Measurements from ENCODE around the gene ABI2.
"Not testable (repeated sequence)": the region's sequence is repeated elsewhere in the genome, so short reads cannot be mapped to it uniquely, and the experiment has no call there.

ABI2 gene

GRCh38 chr2:203359450-203359849 lies 31.3 kb downstream of the ABI2 start:
- no peak for DNase-seq

- DNase-seq: no peak
Measured at GRCh38 chr2:203360833-203361430, 32.7 kb downstream of the ABI2 start.

- DNase-seq: no peak
Measured at GRCh38 chr2:203361495-203361894, 33.3 kb downstream of the ABI2 start.

- no peak for DNase-seq
Measured at GRCh38 chr2:203361922-203362321, 33.7 kb downstream of the ABI2 start.

- DNase-seq: no peak
Measured at GRCh38 chr2:203366639-203367466, 38.7 kb downstream of the ABI2 start.

GRCh38 chr2:203372706-203373105 lies 44.5 kb downstream of the ABI2 start:
- DNase-seq: not testable (repeated sequence)

- no peak for DNase-seq
Measured at GRCh38 chr2:203376173-203376572, 48.0 kb downstream of the ABI2 start.

- no peak for DNase-seq
Measured at GRCh38 chr2:203379156-203379555, 51.0 kb downstream of the ABI2 start.

- no peak for DNase-seq
Measured at GRCh38 chr2:203383038-203383437, 54.8 kb downstream of the ABI2 start.

- not testable (repeated sequence) for DNase-seq
Measured at GRCh38 chr2:203388153-203388552, 60.0 kb downstream of the ABI2 start.

- DNase-seq: no peak
Measured at GRCh38 chr2:203394519-203395227, 66.5 kb downstream of the ABI2 start.

- no peak for DNase-seq
Measured at GRCh38 chr2:203395858-203396257, 67.7 kb downstream of the ABI2 start.

- no peak for DNase-seq
Measured at GRCh38 chr2:203396667-203397066, 68.5 kb downstream of the ABI2 start.

GRCh38 chr2:203399031-203399430 lies 70.8 kb downstream of the ABI2 start:
- no peak for DNase-seq

- no peak for DNase-seq
Measured at GRCh38 chr2:203400805-203401585, 72.8 kb downstream of the ABI2 start.

- DNase-seq: no peak
Measured at GRCh38 chr2:203404996-203405395, 76.8 kb downstream of the ABI2 start.

GRCh38 chr2:203407496-203407895 lies 79.3 kb downstream of the ABI2 start:
- DNase-seq: no peak

GRCh38 chr2:203412546-203413331 lies 84.5 kb downstream of the ABI2 start:
- DNase-seq: no peak

GRCh38 chr2:203413796-203414195 lies 85.6 kb downstream of the ABI2 start:
- no peak for DNase-seq

GRCh38 chr2:203418271-203418670 lies 90.1 kb downstream of the ABI2 start:
- DNase-seq: no peak

- no peak for DNase-seq
Measured at GRCh38 chr2:203427061-203427460, 98.9 kb downstream of the ABI2 start.

GRCh38 chr2:203429643-203430042 lies 101.4 kb downstream of the ABI2 start:
- DNase-seq: not testable (repeated sequence)

Data from CD4-positive, alpha-beta T cell treated with Interleukin-6 for 4 hours (primary cell).